Stimulated activated CD8-positive, alpha-beta memory T cell treated with anti-CD3 and anti-CD28 coated beads, Interleukin-15, amount 100 ng/mL, for 1 hour (primary cell): Measurements from ENCODE around the gene PCGF3.
"Not testable (repeated sequence)": the region's sequence is repeated elsewhere in the genome, so short reads cannot be mapped to it uniquely, and the experiment has no call there.

ENCODE experiments used
- DNase-seq: peaks from one replicate; pipeline ENCODE4 v3.0.0-alpha.2; 2020; ENCODE audit warnings: low read depth

PCGF3 gene

DNA sequence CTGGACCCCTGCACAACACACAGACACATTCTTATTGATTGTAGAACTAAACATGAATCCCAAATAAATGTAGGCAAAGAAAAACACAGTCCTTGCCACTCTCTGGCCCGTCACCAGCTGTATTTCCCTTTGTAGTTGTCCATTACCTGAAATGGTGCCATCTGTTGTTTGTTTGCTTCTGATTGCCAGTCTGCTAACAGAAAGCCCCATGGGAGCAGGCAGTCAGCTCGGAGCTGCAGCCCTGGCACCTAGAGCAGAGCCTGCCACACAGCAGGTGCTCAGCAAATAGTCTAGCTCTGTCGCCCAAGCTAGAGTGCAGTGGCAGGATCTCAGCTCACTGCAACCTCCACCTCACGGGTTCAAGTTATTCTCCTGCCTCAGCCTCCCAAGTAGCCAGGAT is 91.4 kb downstream of the PCGF3 start:
- DNase-seq: no peak

GRCh38 chr4:801436-802124 is 95.9 kb downstream of the PCGF3 start:
- no peak for DNase-seq

GRCh38 chr4:803884-804283 is 98.3 kb downstream of the PCGF3 start:
- DNase-seq: no peak

GRCh38 chr4:804804-805203 is 99.2 kb downstream of the PCGF3 start:
- DNase-seq: no peak

- DNase-seq: not testable (repeated sequence)
These were observed 101.3 kb downstream of the PCGF3 start for GRCh38 chr4:806979-807378.

DNA sequence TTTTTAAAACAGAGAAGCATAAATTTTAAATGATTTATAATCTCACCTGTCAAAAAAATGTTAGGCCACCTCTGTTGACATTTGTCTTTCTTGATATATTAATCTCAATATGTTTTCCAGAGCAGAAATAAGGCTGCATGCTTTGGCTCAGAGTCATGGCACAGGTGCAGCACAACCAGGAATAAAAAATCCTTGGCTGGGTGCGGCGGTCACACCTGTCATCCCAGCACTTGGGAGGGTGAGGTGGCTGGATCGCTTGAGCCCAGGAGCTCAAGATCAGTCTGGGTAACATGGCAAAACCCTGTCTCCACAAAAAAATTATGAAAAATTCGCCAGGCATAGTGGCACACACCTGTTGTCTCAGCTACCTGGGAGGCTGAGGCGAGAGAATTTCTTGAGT is 102.2 kb downstream of the PCGF3 start:
- no peak for DNase-seq

DNA sequence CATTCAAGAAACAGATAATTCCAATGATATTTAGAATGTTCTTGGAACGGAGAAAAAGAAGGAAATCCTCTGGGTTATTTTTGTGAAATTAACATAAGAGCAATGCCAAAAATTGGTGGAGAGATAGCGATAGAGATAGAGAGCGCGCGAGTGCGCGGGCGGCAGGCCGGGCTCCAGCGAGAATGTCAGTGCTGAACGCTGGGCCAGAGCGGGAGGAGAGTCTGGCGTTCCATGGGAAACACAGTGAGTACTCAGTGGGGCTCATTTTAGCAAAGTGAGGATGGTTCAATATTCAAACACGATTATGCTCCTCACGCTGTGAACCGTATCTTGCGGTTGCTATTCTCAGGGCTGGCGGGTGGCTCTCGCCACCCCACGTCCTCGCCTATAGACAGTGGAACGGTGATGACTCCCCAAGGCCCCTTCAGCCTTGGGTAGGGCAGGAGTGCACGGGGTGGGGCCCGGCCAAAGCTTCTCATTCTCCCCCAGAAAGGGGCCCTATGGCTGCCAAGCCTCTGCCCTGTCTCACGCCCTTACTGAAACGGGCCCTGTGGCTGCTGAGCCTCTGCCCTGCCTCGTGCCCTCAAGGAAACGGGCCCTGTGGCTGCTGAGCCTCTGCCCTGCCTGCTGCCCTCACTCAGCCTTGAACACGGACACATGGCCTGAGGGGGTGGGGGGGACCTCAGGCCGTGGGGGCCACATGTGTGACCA is 103.4 kb downstream of the PCGF3 start:
- DNase-seq: no peak

GRCh38 chr4:813900-814299 is 108.3 kb downstream of the PCGF3 start:
- DNase-seq: no peak

DNA sequence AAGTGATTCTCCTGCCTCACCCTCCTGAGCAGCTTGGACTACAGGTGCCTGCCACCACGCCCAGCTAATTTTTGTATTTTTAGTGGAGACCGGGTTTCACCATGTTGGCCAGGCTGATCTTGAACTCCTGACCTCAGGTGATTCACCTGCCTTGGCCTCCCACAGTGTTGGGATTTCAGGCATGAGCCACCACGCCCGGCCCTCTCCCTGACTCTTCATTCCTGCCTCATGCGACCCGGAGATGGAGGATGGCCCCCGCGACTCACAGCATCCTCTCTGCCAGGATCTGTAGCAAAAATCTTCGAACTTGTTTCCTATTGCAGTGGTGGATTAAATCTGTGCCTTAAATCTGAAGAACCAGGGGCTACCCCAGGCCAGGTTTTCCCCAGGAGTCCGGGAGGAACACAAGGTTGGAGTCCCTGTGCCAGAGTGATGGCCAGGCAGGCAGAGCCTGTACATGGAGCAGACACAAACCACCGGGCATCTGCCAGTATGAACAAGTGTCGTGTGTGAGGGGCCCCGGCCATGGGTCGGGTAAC is 108.7 kb downstream of the PCGF3 start:
- DNase-seq: no peak

DNA sequence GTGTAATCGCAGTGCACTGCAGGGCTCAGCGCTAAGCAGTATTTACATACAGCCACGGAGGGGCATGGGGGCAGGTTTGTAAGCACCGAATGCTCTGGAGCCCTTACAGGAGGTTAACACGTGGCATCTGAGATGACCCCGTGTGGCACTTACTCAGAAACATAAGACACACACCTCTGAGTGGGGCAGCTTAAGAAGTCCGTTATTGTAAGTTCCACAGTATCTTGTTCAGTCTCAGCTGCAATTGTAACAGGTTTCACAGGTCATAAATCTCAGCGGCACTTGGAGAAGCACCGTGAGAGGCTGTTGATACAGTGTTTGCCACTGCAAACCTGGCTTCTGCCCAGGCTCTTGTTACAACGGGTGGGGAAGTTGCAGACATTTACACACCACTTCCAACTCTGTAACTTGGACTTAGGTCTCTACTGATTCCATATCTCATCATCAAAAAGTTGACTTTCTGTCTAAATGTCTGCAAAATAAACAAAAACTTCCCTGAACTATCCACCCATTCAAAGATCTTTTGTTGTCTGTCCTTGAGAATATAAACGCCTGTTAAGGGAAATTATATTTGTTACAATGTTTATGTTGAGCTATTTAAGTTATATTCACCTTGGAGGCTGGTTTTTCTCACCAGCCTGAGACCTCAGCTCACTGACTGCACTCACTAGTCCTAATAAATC is 110.0 kb downstream of the PCGF3 start:
- no peak for DNase-seq

- no peak for DNase-seq
These were observed 112.7 kb downstream of the PCGF3 start for GRCh38 chr4:818106-818921.

GRCh38 chr4:819401-820229 is 114.0 kb downstream of the PCGF3 start:
- DNase-seq: no peak
